ENCODE data around the gene CHST8.
"Not testable (repeated sequence)": the region's sequence is repeated elsewhere in the genome, so short reads cannot be mapped to it uniquely, and the experiment has no call there.

Gene CHST8

DNA sequence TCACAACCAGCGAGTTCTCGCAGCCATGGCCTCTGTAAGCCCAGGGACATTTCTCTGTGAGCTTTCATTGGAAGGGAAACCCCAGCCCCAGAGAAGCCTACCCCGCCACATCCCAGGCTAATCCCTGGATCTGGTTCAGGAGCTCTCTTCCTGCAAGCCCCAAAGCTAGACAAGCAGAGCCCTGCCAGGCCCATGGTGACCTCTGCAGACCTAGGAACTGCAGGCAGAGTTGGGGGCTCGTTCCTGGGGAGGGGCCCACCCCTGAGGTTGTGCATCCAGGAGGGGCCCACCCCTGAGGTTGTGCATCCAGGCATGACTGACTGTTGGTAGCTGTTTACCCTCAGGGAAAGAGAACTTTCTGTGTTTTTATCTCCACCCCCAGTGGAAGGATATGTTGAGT, 196.7 kb downstream of the CHST8 start:
- DNase-seq, result no peak

GRCh38 chr19:33819078-33819477, 197.3 kb downstream of the CHST8 start:
- DNase-seq, result not testable (repeated sequence)

DNA sequence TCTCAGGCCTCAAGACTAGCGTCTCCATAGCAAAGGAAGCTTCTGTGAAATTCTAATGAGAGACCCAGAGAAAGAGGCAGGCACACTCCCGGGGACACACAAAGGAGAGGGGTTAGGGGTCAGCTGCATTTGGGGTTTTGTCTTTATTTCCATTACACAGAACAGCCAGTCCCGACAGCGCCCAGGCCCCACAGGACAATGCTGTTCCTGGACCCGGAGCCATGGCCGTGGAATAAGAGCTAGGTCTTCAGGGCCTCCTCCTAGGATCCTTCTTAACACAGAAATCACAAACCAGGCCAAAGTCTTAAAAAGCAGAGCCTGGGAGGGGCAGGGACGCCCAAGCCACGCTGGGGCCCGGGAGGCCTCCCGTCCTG, 197.7 kb downstream of the CHST8 start:
- no peak for DNase-seq

DNA sequence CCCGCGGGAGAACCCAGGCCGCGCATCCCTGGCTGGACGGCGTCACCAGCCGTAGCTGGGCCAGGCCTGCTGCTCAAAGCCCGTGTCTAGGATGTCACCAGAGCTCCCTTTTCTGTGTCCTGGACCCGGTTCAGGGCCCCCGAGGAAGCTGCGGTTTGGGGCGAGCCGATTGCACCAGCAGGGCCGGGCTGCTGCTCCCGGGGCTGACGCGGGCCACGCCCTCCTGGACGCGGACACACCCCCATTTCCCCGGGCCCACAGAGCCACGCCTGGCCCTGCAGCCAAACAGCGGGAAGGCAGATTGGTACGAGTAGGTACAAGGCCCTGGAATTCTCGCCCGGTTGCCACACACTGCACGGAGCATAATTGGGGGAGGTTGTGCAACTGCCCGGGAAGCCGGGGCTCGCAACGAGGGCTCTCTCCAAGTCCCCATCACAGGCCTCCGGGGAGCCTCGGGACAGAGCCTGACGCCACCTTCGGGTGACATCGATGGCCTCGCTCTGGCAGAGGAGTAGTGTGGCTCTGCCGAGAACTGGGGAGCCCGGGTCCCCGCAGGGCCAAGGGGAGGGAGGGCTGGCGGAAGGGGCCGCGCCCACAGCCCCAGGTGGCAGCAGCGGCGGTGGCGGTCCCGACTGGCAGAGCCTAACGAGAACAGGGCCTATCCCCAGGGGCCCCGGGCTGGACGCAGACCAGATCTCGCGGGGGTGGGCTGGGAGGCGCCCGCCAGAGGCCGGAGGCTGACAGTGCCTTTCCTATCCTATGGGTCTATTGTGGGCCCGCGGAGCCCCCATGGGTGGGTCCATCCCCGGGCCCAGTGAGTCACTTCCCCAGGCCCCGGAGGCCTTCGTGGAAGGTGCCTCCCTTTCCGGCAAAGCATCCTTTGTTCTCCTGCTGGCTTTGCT, 198.4 kb downstream of the CHST8 start:
- peak; percentile 8 for DNase-seq

GRCh38 chr19:33821871-33822270, 200.1 kb downstream of the CHST8 start:
- no peak for DNase-seq
